HG03575 (cell line): ENCODE data around the gene SMIM28.

Experiments used
- ATAC-seq: cut with Tn5 transposase; IDR thresholded peaks from one replicate; pipeline ENCODE4 v1.9.1; 2021; ENCODE audit not compliant: unreplicated experiment, insufficient number of reproducible peaks, low FRiP score; ENCODE audit errors: extremely low read depth

Gene SMIM28

GRCh38 chr6:138403324-138403800 is 25.7 kb downstream of the SMIM28 start:
- no peak for ATAC-seq

GRCh38 chr6:138403801-138404665 is 26.3 kb downstream of the SMIM28 start, which contains the start of gene HEBP2:
HEBP2 (plus strand) TSS chr6:138404223; CDS start chr6:138404496, 273 bp downstream.
- no peak for ATAC-seq

- ATAC-seq, result no peak
Observed at GRCh38 chr6:138404666-138405337, 27.1 kb downstream of the SMIM28 start.

GRCh38 chr6:138405816-138406413 is 28.2 kb downstream of the SMIM28 start:
- no peak for ATAC-seq

- ATAC-seq, result no peak
Observed at GRCh38 chr6:138406443-138406842, 28.7 kb downstream of the SMIM28 start.

GRCh38 chr6:138410048-138410735 is 32.5 kb downstream of the SMIM28 start:
- no peak for ATAC-seq

- no peak for ATAC-seq
Observed at GRCh38 chr6:138410972-138411880, 33.5 kb downstream of the SMIM28 start.

GRCh38 chr6:138415125-138415524 is 37.4 kb downstream of the SMIM28 start:
- no peak for ATAC-seq

- no peak for ATAC-seq
Observed at GRCh38 chr6:138416206-138416605, 38.5 kb downstream of the SMIM28 start.

GRCh38 chr6:138417493-138418117 is 39.9 kb downstream of the SMIM28 start:
- no peak for ATAC-seq

GRCh38 chr6:138418118-138418742 is 40.5 kb downstream of the SMIM28 start:
- no peak for ATAC-seq

GRCh38 chr6:138419766-138420165 is 42.1 kb downstream of the SMIM28 start:
- ATAC-seq, result no peak

- no peak for ATAC-seq
Observed at GRCh38 chr6:138420356-138420755, 42.7 kb downstream of the SMIM28 start.

GRCh38 chr6:138421089-138421488 is 43.4 kb downstream of the SMIM28 start:
- no peak for ATAC-seq

GRCh38 chr6:138421608-138422007 is 43.9 kb downstream of the SMIM28 start:
- ATAC-seq, result no peak

GRCh38 chr6:138422861-138423260 is 45.2 kb downstream of the SMIM28 start:
- ATAC-seq, result no peak
